Vagina (tissue), 2 donors: ENCODE data around the gene TRABD2B. TPM values are rescaled to one million over a fixed set of nuclear protein-coding genes. Genes with fewer than 3 reads are reported as not detected.

ENCODE experiments used
- DNase-seq, 2 donors: peaks; one replicate each; pipeline ENCODE4 v3.0.0-alpha.2; 2017; ENCODE audit errors: extremely low spot score in 2 of 2
- H3K27ac ChIP-seq: fragments of 200-600 bp; sonication (generic); one replicate; pipeline ENCODE4 v1.5.1; 2019
- H3K27me3 ChIP-seq: fragments of 200-600 bp; sonication (generic); one replicate; pipeline ENCODE4 v1.5.1; 2019
- H3K36me3 ChIP-seq, 2 donors: fragments of 200-600 bp; sonication (generic); one replicate each; pipeline ENCODE4 v1.5.1; 2017 to 2019
- H3K4me1 ChIP-seq: fragments of 200-600 bp; sonication (generic); one replicate; pipeline ENCODE4 v1.5.1; 2019
- H3K4me3 ChIP-seq, 2 donors: fragments of 200-600 bp; sonication (generic); 1 replicate in 1 of 2; 2 replicates in 1 of 2; pipeline ENCODE4 v1.5.1; 2016 to 2019
- H3K9me3 ChIP-seq: fragments of 200-600 bp; sonication (generic); one replicate; pipeline ENCODE4 v1.5.1; 2019
- CTCF ChIP-seq, 3 experiments: fragments of 450-650 bp in 2 of 3; fragments of 200-600 bp in 1 of 3; sonication (generic) in 1 of 3; IDR thresholded peaks; one replicate each; pipeline ENCODE4 v1.5.1; 2017 to 2019; ENCODE audit warnings: antibody characterized with exemption in 3 of 3, mild to moderate bottlenecking in 2 of 3, moderate library complexity in 2 of 3
- POLR2A ChIP-seq, 2 donors: fragments of 450-650 bp; IDR thresholded peaks; one replicate each; pipeline ENCODE4 v1.6.1; 2017; ENCODE audit warnings: antibody characterized with exemption in 2 of 2, mild to moderate bottlenecking in 2 of 2, moderate library complexity in 2 of 2
- POLR2AphosphoS5 ChIP-seq, 2 donors: sonication (generic); formaldehyde crosslinking; IDR thresholded peaks; one replicate each; pipeline ENCODE4 v1.9.0; 2017; ENCODE audit warnings: antibody characterized with exemption in 2 of 2, mild to moderate bottlenecking in 2 of 2, low read depth in 1 of 2; ENCODE audit not compliant: insufficient read depth in 1 of 2
- intact Hi-C: fragments of 100-400 bp; cut with DNase I; formaldehyde crosslinking; loops from one replicate; pipeline ENCODE4 v1.15.1; 2023
- total RNA-seq: library from RNA; depleted of rRNA; stranded (reverse); fragments of >200 nt; gene quantifications from one replicate; pipeline ENCODE4 v1.2.3, GENCODE V29; 2016

TRABD2B gene
- total RNA-seq, 1 donor from 2014 or later = 5.6 TPM

GRCh38 chr1:47725000-47725473 is 272.1 kb downstream of the TRABD2B start:
- Histone ChIP-seq H3K4me3 (peak overlapping the region in 1 of 2 donors; percentile 4), H3K9me3 (no peaks in the 10 kb centered on the region), H3K36me3 (no peaks in the 10 kb centered on the region), H3K4me1 (peaks cover 18% of the 10 kb centered on the region), H3K27me3 (peaks cover 6% of the 10 kb centered on the region), H3K27ac (no peak overlapping the region)
- no peak for TF ChIP-seq POLR2A (IDR thresholded peaks at IDR 0.05)
- no peak for TF ChIP-seq CTCF (IDR thresholded peaks at IDR 0.05)
- DNase-seq = no peak
- intact Hi-C loops = loop anchor here (5.0 to 10.0 kb wide), 2 partner anchors 293 to 540 kb away; no protein-coding TSS in a partner anchor

GRCh38 chr1:47724432-47724999 is 272.7 kb downstream of the TRABD2B start:
- H3K4me3 ChIP-seq = peak overlapping the region in 1 of 2 donors; percentile 4
- H3K9me3 ChIP-seq = no peaks in the 10 kb centered on the region
- H3K27ac ChIP-seq = no peak overlapping the region
- peaks cover 6% of the 10 kb centered on the region for H3K27me3 ChIP-seq
- H3K36me3 ChIP-seq = no peaks in the 10 kb centered on the region
- no peak for DNase-seq
- no peak for TF ChIP-seq POLR2A (IDR thresholded peaks at IDR 0.05)
- no peak for TF ChIP-seq POLR2AphosphoS5 (IDR thresholded peaks at IDR 0.05; ENCODE audit: insufficient read depth in 1 of 2, low read depth in 1 of 2)
- TF ChIP-seq CTCF (IDR thresholded peaks at IDR 0.05) = no peak
- intact Hi-C loops = loop anchor here (10.0 kb wide), 1 partner anchor 540 kb away; no protein-coding TSS in a partner anchor
- peaks cover 18% of the 10 kb centered on the region for H3K4me1 ChIP-seq

- Histone ChIP-seq H3K9me3 (no peaks in the 10 kb centered on the region), H3K27ac (no peak overlapping the region), H3K4me1 (peaks cover 18% of the 10 kb centered on the region), H3K36me3 (no peaks in the 10 kb centered on the region), H3K4me3 (no peak overlapping the region), H3K27me3 (peaks cover 12% of the 10 kb centered on the region)
- intact Hi-C loops = loop anchor here (10.0 kb wide), 1 partner anchor 538 kb away; no protein-coding TSS in a partner anchor
- no peak for TF ChIP-seq CTCF (IDR thresholded peaks at IDR 0.05)
- TF ChIP-seq POLR2A (IDR thresholded peaks at IDR 0.05) = no peak
- no peak for TF ChIP-seq POLR2AphosphoS5 (IDR thresholded peaks at IDR 0.05; ENCODE audit: insufficient read depth in 1 of 2, low read depth in 1 of 2)
- DNase-seq = no peak
These were observed 274.1 kb downstream of the TRABD2B start for GRCh38 chr1:47722909-47723580.

GRCh38 chr1:47722101-47722500 is 275.1 kb downstream of the TRABD2B start:
- H3K27ac ChIP-seq = no peak overlapping the region
- H3K9me3 ChIP-seq = no peaks in the 10 kb centered on the region
- TF ChIP-seq POLR2A (IDR thresholded peaks at IDR 0.05) (no peak), CTCF (IDR thresholded peaks at IDR 0.05) (no peak), POLR2AphosphoS5 (IDR thresholded peaks at IDR 0.05; ENCODE audit: insufficient read depth in 1 of 2, low read depth in 1 of 2) (no peak)
- peaks cover 12% of the 10 kb centered on the region for H3K27me3 ChIP-seq
- H3K36me3 ChIP-seq = no peaks in the 10 kb centered on the region
- H3K4me1 ChIP-seq = peaks cover 18% of the 10 kb centered on the region
- H3K4me3 ChIP-seq = no peak overlapping the region
- intact Hi-C loops = loop anchor here (10.0 kb wide), 1 partner anchor 537 kb away; no protein-coding TSS in a partner anchor
- no peak for DNase-seq

GRCh38 chr1:47720111-47720510 is 277.1 kb downstream of the TRABD2B start:
- Histone ChIP-seq H3K36me3 (no peaks in the 10 kb centered on the region), H3K4me3 (no peak overlapping the region), H3K27me3 (peaks cover 10% of the 10 kb centered on the region), H3K4me1 (peaks cover 6% of the 10 kb centered on the region), H3K9me3 (no peaks in the 10 kb centered on the region), H3K27ac (no peak overlapping the region)
- intact Hi-C loops = loop anchor here (10.0 kb wide), 1 partner anchor 535 kb away; no protein-coding TSS in a partner anchor
- no peak for DNase-seq
- TF ChIP-seq POLR2AphosphoS5 (IDR thresholded peaks at IDR 0.05; ENCODE audit: insufficient read depth in 1 of 2, low read depth in 1 of 2) (no peak), CTCF (IDR thresholded peaks at IDR 0.05) (no peak), POLR2A (IDR thresholded peaks at IDR 0.05) (no peak)
